COLO829 (cell line): ENCODE results near the gene PDE6B.
"Not testable (repeated sequence)": the region's sequence is repeated elsewhere in the genome, so short reads cannot be mapped to it uniquely, and the experiment has no call there.

Source experiments
- DNase-seq: peaks from one replicate; pipeline ENCODE4 v3.0.0; 2012; ENCODE audit warnings: low spot score

The PDE6B gene

GRCh38 chr4:669806-670559 lies 44.6 kb downstream of the PDE6B start:
- DNase-seq, result not testable (repeated sequence)

DNA sequence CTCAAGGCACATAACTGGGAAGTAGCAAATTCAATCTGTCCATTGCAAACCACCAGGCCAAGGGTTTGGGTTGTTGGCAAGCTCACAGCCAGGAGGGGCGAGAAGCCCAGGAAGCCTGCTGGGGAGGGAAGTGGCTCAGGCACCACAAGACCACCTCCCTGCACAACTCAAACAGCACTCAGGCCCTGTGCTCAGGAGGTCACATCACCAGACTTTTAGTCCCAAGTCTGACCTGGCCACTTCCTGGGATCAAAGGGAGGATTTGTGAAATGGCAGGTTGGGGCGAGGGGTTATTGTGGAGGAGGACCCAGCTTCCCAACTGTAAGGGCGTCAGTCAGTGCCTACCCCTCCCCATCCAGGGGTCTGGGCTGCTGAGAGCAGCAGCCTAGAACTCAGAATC lies 46.4 kb downstream of the PDE6B start:
- no peak for DNase-seq

DNA sequence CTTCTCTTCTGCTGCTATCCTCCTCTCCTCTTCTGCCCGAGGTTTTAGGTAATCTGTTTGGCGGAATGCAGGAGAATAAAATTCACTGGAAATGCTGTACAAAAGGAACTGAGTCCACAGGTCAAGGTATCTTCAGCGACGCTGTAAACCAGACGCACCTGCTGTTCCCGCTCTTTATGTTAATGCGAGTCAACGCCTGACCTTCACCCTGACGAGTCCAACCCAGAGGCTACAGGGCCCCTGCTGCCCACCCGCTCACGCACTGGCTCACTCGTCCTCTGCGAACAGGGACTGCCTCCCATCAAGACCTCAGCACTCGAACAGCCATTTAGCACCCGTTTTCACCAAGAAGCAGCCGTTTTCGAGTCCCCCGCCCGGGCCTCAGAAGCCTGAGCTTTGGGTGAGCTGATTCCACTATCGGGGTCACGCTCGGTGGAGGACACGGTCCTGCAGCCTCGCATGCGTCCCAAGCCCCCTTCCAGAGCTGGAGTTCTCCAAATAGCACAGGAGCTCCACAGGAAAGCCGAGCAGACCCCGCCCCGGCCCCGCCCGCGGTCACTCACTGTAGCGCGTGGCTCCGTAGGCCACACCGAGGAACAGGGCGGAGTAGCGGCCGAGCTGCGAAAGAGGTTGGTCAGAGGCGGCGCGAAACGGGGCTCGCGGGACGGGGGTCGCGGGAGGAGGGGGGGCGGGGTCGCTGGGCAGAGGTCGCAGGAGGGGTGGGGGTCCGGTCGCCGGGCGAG lies 48.1 kb downstream of the PDE6B start:
- no peak for DNase-seq

- DNase-seq, result peak; percentile 99
Measured at GRCh38 chr4:674172-675035, 49.0 kb downstream of the PDE6B start, which contains the start of the genes ATP5ME and MYL5. Gene ATP5ME, minus strand, starts transcription at chr4:674276. Its CDS starts 29 bp downstream, at chr4:674247. Gene MYL5, plus strand, starts transcription at chr4:674542. Its CDS starts 3,485 bp downstream, at chr4:678027.

- DNase-seq, result no peak
Measured at GRCh38 chr4:675036-675882, 49.9 kb downstream of the PDE6B start.

DNA sequence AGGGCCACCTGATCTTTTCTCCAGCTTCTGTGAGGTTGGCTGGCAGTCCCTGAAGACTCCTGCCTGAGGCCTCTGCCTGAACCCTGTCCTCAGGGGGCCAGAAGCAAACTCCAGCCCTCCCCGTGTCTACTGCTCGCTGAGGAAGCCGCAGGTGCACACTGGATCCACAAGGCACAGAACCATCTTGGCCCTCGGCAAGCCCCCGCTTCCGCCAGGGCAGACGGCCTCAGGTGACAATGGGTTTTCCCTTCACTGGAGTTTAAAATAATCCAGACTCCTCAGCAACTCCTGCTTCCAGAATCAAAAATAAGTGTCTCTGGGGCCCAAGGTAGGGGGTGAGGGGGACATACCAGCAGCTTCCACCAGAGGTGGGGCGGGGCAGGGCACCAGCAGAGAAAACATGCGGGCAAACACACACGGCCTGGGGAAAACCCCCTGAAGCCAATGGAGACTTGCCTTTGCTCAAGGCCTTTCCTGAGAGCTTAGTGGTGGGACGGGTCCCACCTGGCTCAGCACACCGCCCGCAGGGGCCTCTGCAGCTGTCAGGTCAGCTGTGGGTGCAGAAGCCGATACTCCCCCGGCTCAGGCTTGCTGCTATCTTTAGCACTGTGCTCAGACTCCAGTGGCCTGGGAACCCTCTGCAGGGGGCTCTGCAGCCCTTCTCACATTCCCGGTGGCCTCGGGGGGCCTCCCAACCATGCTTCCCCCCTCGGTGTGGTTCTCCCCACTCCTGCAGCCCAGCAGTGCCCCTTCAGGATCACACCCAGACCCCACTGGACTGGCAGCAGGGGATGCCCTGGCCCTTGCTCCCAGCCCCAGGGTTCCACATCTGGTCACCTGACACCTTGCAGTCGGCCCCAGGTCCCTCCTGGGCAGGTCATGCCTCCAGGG lies 50.9 kb downstream of the PDE6B start:
- no peak for DNase-seq

DNA sequence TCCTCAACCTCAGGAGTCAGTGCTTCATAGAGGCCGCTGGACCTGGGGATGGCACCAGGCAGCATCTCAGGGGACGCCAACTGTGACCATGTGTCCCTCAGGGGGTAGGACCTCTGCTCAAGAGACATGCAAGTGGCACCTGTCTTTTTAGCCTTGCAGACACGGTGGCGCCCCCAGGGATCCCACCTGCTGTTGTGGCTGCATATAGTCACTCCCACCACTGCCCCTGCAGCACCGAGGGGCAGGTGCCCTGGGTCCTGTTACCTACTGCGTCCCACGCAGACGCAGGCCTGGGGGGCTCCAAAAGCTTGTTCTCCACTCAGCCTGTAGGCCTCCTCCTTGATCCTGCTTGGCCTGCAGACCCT lies 51.5 kb downstream of the PDE6B start:
- DNase-seq, result no peak

DNA sequence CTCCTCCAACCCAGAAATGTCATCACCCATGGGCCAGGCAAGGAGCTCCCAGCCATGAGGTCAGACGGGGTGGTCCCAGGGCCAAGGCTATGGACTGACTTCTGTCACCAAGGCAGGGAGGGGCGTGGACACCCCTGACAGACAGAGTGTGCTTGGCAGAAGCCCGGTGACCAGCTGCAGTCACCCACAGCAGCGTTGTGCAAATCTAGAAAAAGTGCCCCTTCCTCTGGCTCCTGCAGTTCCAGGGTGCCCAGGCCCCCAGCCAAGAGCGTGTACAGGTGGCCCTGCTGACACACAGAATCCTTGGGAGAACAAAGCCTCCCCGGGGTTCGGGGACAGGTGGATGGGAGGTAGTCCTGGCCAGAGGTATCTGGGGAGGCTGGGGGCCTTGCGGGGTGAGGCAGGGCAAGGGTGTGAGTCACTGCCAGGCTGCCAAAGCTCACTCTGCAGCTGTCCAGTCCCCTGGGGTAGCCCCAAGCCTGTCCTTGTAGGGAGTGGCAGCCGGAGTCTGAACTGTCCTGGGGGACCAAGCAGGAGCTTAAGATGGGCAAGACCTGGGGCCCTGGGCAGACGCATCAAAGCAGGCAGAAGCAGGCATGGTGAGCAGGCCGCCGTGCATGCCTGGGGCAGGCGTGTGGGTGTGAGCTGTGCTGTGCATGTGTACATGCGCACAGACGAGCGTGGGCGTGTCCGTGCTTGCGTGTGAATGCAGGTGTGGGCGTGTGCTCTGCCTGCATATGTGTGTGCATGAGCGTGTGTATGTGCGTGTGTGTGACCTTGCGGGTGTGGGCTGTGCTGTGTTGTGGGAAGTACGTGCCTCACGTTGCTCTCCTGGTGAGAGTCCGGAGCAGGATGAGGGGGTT lies 52.3 kb downstream of the PDE6B start:
- DNase-seq, result no peak

DNA sequence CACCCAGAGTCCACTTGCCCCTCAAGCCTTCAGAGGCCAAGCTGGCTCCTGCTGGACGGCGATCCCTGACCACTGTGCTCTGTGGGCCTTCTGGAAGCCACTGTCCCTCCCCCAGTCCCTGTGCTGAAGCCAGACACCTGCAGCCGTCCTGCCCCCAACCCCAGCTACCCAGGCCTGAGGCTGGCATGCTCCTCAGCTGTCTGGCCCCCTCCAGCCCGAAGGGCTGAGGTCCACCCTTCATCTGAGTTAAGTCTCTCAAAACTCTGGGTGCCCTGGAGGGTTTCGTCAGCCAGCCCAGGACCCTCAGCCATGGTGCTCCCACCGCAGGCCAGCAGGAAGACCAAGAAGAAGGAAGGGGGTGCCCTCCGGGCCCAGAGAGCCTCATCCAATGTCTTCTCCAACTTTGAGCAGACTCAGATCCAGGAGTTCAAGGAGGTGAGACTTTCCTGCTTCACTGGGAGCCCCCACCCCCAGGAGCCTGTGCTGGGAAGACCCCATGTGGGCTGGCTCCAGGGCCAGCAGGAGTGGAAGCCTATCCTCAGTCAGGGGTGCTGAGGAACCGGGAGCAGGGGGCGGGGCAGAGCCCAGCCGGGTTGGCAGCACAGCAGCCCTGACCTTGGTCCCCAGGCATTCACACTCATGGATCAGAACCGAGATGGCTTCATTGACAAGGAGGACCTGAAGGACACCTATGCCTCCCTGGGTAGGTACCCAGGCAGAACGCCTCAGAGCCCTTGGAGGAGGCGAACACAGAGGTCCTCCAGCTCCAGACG lies 53.1 kb downstream of the PDE6B start:
- DNase-seq, result no peak

DNA sequence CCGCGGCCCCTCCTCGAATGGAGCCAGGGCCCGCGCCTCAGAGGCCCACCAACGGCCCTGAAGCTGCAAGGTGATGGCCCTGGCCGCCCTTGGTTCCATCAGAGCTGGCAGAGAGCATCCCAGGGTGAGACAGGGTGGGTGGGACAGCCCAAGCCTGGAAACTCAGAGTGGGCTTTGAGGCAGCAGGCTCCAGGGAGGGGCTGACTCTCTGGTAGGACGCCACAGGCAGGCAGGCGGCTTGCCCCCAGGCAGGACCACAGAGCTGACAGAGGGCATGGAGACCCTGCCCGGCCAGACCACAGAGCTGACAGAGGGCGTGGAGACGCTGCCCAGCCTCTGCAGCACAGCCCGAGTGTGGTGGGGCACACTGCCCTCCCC lies 53.7 kb downstream of the PDE6B start:
- DNase-seq, result no peak

- no peak for DNase-seq
Measured at GRCh38 chr4:679629-680028, 54.3 kb downstream of the PDE6B start.

DNA sequence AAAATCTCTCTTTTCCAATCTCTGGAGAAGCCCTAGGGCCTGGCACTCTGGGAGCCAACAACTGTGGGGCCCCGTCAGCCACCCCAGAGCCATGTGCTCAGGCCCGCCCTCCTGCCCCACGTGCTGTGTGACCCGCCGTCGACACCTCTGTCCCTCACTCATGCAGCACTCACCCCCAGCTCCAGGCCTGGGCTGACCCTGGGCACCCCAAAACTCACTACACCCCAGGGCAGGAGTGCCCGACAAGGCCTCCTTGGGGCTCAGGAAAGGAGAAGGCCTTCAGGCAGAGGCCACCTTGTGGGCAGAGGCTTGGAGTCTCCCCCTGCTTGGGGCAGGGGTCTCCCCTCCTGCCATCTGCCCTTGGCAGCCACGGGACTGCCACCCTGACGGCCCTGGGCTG lies 54.7 kb downstream of the PDE6B start:
- DNase-seq, result no peak

- DNase-seq, result no peak
Measured at GRCh38 chr4:680551-680927, 55.2 kb downstream of the PDE6B start.

GRCh38 chr4:680928-681645 lies 55.7 kb downstream of the PDE6B start:
- no peak for DNase-seq

DNA sequence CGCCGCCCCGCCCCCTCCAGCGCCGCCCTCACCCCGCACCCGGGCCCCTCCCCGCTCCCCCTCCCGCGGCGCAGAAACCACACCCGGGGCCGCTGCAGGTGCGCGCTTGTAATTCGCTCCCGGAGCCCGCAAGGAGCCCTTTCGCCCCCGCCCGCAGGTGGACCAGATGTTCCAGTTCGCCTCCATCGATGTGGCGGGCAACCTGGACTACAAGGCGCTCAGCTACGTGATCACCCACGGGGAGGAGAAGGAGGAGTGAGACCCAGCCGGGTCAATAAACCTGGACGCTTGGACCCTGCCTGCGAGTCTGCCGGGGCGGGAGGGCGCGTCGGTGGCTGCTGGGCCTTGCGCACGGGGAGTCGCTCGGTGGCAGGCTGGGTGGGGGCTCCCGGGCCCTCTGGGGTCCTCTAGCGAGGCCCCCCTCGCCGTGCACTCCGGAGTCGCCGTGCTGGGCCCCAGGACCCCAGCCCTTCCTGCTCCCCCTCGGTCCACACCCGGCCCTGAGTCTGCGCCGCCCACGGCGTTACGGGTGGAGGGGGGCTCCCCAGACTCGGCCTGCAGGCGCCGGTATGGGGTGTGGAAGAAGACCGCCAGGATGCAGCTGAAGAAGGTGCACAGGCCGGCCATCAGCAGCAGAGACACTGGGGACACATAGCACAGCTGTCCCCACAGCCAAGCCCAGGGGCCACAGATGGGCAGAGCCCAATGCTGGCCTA lies 56.5 kb downstream of the PDE6B start:
- DNase-seq, result no peak

GRCh38 chr4:682490-683172 lies 57.3 kb downstream of the PDE6B start:
- DNase-seq, result no peak
